Measurements from ENCODE around the gene TRPM8. TPM values are rescaled to one million over a fixed set of nuclear protein-coding genes. Genes with fewer than 3 reads are reported as not detected.

TRPM8 gene
- total and polyA plus RNA-seq, 2 of the 8 experiments (the other 6 are each of a cell fraction or from before 2014, with no cell fraction given) = 0.18 to 0.54 TPM

DNA sequence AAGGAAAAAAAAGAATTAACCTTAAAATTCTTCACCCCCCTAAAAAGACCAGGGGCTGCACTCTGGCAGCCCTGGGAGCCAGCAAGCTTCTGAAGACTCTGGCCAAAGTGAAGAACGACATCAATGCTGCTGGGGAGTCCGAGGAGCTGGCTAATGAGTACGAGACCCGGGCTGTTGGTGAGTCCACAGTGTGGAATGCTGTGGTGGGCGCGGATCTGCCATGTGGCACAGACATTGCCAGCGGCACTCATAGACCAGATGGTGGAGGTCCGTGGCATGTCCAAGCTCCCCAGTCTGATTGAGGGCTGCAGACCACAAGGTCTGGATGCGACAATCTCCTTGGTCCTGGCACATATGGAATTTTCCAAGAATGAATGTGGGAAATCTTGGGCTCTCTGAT lies 47.4 kb downstream of the TRPM8 start (continued):
- TF ChIP-seq, protein P1, sequence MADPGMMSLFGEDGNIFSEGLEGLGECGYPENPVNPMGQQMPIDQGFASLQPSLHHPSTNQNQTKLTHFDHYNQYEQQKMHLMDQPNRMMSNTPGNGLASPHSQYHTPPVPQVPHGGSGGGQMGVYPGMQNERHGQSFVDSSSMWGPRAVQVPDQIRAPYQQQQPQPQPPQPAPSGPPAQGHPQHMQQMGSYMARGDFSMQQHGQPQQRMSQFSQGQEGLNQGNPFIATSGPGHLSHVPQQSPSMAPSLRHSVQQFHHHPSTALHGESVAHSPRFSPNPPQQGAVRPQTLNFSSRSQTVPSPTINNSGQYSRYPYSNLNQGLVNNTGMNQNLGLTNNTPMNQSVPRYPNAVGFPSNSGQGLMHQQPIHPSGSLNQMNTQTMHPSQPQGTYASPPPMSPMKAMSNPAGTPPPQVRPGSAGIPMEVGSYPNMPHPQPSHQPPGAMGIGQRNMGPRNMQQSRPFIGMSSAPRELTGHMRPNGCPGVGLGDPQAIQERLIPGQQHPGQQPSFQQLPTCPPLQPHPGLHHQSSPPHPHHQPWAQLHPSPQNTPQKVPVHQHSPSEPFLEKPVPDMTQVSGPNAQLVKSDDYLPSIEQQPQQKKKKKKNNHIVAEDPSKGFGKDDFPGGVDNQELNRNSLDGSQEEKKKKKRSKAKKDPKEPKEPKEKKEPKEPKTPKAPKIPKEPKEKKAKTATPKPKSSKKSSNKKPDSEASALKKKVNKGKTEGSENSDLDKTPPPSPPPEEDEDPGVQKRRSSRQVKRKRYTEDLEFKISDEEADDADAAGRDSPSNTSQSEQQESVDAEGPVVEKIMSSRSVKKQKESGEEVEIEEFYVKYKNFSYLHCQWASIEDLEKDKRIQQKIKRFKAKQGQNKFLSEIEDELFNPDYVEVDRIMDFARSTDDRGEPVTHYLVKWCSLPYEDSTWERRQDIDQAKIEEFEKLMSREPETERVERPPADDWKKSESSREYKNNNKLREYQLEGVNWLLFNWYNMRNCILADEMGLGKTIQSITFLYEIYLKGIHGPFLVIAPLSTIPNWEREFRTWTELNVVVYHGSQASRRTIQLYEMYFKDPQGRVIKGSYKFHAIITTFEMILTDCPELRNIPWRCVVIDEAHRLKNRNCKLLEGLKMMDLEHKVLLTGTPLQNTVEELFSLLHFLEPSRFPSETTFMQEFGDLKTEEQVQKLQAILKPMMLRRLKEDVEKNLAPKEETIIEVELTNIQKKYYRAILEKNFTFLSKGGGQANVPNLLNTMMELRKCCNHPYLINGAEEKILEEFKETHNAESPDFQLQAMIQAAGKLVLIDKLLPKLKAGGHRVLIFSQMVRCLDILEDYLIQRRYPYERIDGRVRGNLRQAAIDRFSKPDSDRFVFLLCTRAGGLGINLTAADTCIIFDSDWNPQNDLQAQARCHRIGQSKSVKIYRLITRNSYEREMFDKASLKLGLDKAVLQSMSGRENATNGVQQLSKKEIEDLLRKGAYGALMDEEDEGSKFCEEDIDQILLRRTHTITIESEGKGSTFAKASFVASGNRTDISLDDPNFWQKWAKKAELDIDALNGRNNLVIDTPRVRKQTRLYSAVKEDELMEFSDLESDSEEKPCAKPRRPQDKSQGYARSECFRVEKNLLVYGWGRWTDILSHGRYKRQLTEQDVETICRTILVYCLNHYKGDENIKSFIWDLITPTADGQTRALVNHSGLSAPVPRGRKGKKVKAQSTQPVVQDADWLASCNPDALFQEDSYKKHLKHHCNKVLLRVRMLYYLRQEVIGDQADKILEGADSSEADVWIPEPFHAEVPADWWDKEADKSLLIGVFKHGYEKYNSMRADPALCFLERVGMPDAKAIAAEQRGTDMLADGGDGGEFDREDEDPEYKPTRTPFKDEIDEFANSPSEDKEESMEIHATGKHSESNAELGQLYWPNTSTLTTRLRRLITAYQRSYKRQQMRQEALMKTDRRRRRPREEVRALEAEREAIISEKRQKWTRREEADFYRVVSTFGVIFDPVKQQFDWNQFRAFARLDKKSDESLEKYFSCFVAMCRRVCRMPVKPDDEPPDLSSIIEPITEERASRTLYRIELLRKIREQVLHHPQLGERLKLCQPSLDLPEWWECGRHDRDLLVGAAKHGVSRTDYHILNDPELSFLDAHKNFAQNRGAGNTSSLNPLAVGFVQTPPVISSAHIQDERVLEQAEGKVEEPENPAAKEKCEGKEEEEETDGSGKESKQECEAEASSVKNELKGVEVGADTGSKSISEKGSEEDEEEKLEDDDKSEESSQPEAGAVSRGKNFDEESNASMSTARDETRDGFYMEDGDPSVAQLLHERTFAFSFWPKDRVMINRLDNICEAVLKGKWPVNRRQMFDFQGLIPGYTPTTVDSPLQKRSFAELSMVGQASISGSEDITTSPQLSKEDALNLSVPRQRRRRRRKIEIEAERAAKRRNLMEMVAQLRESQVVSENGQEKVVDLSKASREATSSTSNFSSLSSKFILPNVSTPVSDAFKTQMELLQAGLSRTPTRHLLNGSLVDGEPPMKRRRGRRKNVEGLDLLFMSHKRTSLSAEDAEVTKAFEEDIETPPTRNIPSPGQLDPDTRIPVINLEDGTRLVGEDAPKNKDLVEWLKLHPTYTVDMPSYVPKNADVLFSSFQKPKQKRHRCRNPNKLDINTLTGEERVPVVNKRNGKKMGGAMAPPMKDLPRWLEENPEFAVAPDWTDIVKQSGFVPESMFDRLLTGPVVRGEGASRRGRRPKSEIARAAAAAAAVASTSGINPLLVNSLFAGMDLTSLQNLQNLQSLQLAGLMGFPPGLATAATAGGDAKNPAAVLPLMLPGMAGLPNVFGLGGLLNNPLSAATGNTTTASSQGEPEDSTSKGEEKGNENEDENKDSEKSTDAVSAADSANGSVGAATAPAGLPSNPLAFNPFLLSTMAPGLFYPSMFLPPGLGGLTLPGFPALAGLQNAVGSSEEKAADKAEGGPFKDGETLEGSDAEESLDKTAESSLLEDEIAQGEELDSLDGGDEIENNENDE (IDR thresholded peaks at IDR 0.05; ENCODE audit: insufficient replicate concordance, low read length) = no peak
- TF ChIP-seq ZNF274 (IDR thresholded peaks at IDR 0.05; ENCODE audit: borderline replicate concordance, extremely low read depth, low read length) (no peak), TAF7 (optimal IDR thresholded peaks at IDR 0.05; ENCODE audit: borderline replicate concordance, low read depth, low read length) (no peak)
